NCI-H146 treated with DMSO at 0.1 percent for 48 hours (cell line): ENCODE measurements around the gene ZMIZ1.
"Not testable (repeated sequence)": the region's sequence is repeated elsewhere in the genome, so short reads cannot be mapped to it uniquely, and the experiment has no call there.

Source experiments
- DNase-seq: peaks from one replicate; lab custom pipeline; 2025; ENCODE audit not compliant: unreplicated experiment; lab: John Stamatoyannopoulos, UW

The ZMIZ1 gene

GRCh38 chr10:79029478-79030390 lies 39.0 kb upstream of the ZMIZ1 start:
- no peak for DNase-seq

- no peak for DNase-seq
Observed at GRCh38 chr10:79030705-79031104, 38.1 kb upstream of the ZMIZ1 start.

GRCh38 chr10:79031723-79032122 lies 37.0 kb upstream of the ZMIZ1 start:
- DNase-seq, result no peak

DNA sequence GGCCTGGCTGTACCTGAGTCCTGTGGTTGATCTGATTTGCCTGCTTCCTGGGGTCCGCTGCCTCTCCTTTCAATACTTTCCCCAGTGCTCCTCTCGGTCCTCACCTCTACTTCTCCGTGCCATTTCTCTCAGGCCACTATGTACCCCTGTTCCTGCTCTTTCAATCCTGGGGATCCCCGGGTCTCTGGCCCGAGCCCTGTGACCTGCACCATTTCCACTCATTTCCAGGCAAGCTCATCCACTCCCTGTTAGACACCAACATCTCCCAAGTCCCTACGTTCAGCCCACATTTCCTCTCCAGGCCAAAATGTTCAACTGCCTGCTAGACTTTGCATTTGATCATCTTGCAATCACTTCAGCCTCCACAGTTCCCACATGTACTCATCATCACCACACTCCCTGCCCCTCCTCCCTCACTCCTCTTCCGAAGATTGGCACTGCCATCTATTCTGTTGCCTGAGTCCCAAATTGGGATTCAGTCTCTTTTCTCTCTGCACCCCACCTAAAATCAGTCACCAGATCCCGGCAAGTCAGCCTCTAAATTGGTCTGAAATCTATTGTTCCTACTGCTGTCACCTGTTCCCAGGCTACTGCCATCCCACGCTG lies 34.4 kb upstream of the ZMIZ1 start:
- DNase-seq, result no peak

- not testable (repeated sequence) for DNase-seq
Observed at GRCh38 chr10:79036416-79036815, 32.4 kb upstream of the ZMIZ1 start.

- DNase-seq, result no peak
Observed at GRCh38 chr10:79038104-79038840, 30.5 kb upstream of the ZMIZ1 start.

DNA sequence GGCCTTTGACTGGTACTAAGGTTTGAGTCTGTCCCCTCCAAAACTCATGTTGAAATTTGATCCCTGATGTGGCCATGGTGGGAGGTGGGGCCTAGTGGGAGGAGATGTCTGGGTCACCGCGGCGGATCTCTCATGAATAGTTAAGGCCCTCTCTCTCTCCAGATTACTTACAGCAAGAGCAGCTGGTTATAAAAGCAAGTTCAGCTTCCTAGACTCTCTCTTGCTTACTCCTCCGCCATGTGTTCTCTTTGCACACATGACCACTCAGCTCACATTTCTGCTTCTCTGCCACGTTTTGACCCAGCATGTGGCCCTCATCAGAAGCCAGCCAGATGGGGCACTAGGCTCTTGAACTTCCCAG lies 29.9 kb upstream of the ZMIZ1 start:
- DNase-seq, result no peak

GRCh38 chr10:79042639-79043411 lies 25.9 kb upstream of the ZMIZ1 start:
- DNase-seq, result no peak

DNA sequence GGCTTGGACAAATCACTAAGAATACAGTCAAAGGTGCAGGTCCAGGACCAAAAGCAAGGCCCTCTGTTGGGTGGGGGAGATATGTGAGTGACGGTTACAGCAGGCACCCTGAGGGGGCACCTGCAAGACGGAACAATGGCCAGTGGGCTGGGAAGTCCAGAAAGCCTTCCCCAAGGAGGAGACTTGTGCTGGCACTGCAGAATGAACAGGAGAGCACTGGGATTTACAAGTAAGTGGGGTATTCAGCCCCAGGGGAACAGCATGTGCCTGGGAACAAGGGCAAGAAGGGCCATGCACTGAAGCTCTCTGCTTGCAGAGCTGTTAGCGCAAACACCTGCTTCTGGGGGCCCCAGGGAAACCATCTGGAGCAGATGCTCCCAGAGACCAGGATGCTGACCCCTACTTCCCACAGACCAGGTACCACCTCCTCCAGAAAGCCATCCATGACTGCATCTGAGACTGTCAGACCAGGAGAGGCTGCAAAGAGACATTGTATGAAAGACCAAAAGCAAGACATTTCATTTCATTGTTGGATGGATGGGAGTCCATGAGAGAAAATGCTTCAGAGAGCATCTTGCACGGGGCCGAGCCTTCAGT lies 24.6 kb upstream of the ZMIZ1 start:
- DNase-seq, result no peak

GRCh38 chr10:79044846-79045245 lies 23.9 kb upstream of the ZMIZ1 start:
- DNase-seq, result no peak

DNA sequence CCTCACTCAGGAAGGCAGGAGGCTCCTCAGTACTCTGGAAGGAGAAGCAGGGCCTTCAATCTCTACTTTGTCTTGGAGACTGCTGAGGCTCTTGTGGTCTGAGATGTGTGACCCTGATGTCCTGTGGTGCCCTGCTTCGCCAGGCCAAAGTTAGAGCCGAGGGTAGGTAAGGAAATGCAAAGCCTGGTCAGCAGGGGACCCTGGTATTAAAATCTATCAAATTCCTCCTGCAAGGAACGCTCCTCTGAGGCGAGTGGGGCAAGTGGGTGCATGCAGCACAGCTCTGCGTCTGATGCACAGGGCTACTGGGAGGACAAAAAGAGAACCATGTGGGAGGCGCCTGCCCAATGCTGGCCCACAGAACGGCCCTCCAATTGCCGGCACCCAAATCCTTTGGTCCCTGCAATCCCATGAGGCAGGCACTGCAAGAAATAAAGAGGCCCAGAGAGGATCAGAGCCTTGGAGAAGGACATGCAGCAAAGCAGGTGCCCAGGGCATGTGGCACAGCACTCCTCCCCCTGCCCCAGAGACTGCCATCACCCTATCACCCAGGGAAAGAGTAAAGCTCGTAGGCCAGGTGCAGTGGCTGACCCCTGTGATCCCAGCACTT lies 23.1 kb upstream of the ZMIZ1 start:
- DNase-seq, result no peak

- no peak for DNase-seq
Observed at GRCh38 chr10:79046326-79046725, 22.4 kb upstream of the ZMIZ1 start.

GRCh38 chr10:79046741-79047583 lies 21.8 kb upstream of the ZMIZ1 start:
- DNase-seq, result no peak

DNA sequence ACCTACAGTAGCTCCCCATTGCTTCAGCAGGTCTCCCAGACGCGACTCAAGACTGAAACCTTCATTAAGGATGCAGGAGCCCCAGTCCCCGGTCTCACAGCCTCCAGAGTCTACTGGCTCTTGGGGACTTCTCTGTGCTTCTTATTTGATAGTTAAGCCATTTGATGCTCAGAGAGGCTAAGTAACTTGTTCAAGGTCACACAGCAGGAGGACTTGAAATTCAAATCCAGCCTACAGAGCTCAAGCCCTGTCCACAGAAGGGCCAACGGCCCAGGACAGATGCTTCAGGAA lies 21.2 kb upstream of the ZMIZ1 start:
- no peak for DNase-seq

- no peak for DNase-seq
Observed at GRCh38 chr10:79047875-79048638, 20.7 kb upstream of the ZMIZ1 start.

- no peak for DNase-seq
Observed at GRCh38 chr10:79048639-79049550, 19.9 kb upstream of the ZMIZ1 start.

- DNase-seq, result no peak
Observed at GRCh38 chr10:79049931-79050895, 18.6 kb upstream of the ZMIZ1 start.
